BJ (cell line): ENCODE data around the gene TTC12. TPM values are rescaled to one million over a fixed set of nuclear protein-coding genes. Genes with fewer than 3 reads are reported as not detected.

Experiments used
- CTCF ChIA-PET: fragments of 350-600 bp; formaldehyde crosslinking; extraction: SDS; loops from one replicate; lab custom pipeline; 2021; ENCODE audit warnings: antibody characterized with exemption, inconsistent platforms; lab: Yijun Ruan, JAX
- POLR2A ChIA-PET: fragments of 300-600 bp; sonication (Branson Sonifier 250); formaldehyde crosslinking; extraction: SDS; loops from one replicate; lab custom pipeline; 2021; ENCODE audit warnings: antibody characterized with exemption; lab: Charles Lee
- DNase-seq: peaks from one replicate; pipeline ENCODE4 v3.0.0-alpha.2; 2011; ENCODE audit warnings: low read depth
- H3K27me3 ChIP-seq: 2 replicates; pipeline ENCODE4 v1.6.0; 2011; ENCODE audit warnings: low read length; ENCODE audit not compliant: control insufficient read depth, insufficient read depth
- H3K36me3 ChIP-seq: 2 replicates; pipeline ENCODE4 v1.5.1; 2011; ENCODE audit warnings: low read length; ENCODE audit not compliant: control insufficient read depth, insufficient read depth
- H3K4me3 ChIP-seq: 2 replicates; pipeline ENCODE4 v1.5.1; 2011; ENCODE audit warnings: low read depth, mild to moderate bottlenecking, control low read depth, low read length
- polyA plus RNA-seq: library from polyadenylated mRNA; depleted of rRNA; stranded (reverse); fragments of >200 nt; gene quantifications from 2 replicates; pipeline ENCODE4 v1.2.3, GENCODE V29; 2011
- TF ChIP-seq, protein P1 (sequence below): IDR thresholded peaks from 2 replicates; pipeline ENCODE4 v1.5.1; 2011; ENCODE audit warnings: low read depth, mild to moderate bottlenecking, control low read depth, inconsistent platforms, low read length, moderate library complexity; ENCODE audit not compliant: insufficient read depth

TTC12 gene
- polyA plus RNA-seq, 1 experiment: 14.0 TPM

DNA sequence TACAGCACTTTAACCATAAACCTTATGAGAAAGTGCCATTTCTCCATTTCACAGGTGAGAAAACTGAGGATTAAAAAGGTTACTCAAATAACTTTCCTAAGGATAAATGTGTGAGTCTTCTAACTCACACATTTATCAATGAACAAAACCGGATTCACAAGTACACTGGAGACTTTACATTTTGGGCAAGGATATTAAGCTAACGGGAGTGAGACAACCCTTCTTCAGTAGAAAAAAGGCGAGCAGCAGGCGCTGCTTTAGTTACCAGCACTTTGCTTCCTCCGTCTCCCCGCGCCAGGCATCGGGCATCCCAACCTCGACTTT is 356 bp upstream of the TTC12 start:
- DNase-seq: no peak
- no peaks in the 10 kb centered on the region for H3K27me3 ChIP-seq
- POLR2A ChIA-PET: no interaction called here
- TF ChIP-seq, protein P1, sequence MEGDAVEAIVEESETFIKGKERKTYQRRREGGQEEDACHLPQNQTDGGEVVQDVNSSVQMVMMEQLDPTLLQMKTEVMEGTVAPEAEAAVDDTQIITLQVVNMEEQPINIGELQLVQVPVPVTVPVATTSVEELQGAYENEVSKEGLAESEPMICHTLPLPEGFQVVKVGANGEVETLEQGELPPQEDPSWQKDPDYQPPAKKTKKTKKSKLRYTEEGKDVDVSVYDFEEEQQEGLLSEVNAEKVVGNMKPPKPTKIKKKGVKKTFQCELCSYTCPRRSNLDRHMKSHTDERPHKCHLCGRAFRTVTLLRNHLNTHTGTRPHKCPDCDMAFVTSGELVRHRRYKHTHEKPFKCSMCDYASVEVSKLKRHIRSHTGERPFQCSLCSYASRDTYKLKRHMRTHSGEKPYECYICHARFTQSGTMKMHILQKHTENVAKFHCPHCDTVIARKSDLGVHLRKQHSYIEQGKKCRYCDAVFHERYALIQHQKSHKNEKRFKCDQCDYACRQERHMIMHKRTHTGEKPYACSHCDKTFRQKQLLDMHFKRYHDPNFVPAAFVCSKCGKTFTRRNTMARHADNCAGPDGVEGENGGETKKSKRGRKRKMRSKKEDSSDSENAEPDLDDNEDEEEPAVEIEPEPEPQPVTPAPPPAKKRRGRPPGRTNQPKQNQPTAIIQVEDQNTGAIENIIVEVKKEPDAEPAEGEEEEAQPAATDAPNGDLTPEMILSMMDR: no peak
- CTCF ChIA-PET: interaction anchor here (1.5 to 3.7 kb wide), 3 partner anchors 10 to 416 kb away, joined by 4 to 20 read pairs (median 7); no protein-coding TSS in a partner anchor
- no peaks in the 10 kb centered on the region for H3K36me3 ChIP-seq
- H3K4me3 ChIP-seq: peak overlapping the region; percentile 83

DNA sequence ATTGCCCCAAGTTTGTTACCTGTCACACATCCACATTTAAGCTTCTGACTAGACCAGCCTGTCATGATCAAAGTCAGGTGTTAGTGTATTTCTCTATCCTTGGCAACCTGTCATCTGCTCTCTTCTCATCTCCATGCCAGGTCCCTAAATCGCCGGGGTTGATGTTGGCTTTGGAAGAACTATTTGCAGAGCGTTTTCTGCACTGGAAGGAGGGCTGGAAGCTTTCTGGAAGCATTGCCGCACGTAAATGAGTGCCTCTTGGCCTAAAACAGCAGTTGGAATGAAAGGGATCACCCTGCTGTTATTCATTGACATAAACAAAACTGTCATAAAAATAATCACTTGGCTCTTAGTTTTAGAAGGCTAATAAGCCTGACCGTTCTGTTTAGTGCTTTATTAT is 1.4 kb downstream of the TTC12 start:
- TF ChIP-seq, protein P1: no peak
- no peak overlapping the region for H3K4me3 ChIP-seq
- POLR2A ChIA-PET: no interaction called here
- DNase-seq: no peak
- H3K27me3 ChIP-seq: no peaks in the 10 kb centered on the region
- CTCF ChIA-PET: interaction anchor here (0.5 to 1.3 kb wide), 3 partner anchors 21 to 490 kb away, joined by 3 to 5 read pairs (median 3); no protein-coding TSS in a partner anchor
- no peaks in the 10 kb centered on the region for H3K36me3 ChIP-seq

DNA sequence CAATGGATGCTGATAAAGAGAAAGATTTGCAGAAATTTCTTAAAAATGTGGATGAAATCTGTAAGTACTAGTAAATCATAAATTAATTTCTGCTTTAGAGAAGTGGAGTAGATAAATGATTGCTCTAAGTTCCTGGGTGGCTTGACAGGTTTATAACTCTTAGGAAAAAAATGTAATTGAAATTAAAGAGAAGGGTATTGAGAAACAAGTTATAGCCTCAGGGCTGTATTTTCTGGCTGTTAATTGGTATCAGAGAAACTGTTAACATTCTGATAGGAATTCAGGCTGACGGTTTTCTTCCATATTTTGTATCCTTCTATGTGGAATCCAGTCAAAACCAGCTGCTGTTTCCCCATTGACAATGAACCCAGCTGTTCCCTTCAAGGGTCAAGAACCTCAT is 1.9 kb downstream of the TTC12 start:
- POLR2A ChIA-PET: no interaction called here
- TF ChIP-seq, protein P1: no peak
- DNase-seq: no peak
- H3K4me3 ChIP-seq: no peak overlapping the region
- CTCF ChIA-PET: interaction anchor here (1.2 to 1.3 kb wide), 2 partner anchors 20 to 490 kb away, joined by 3 read pairs; no protein-coding TSS in a partner anchor
- no peaks in the 10 kb centered on the region for H3K27me3 ChIP-seq
- no peaks in the 10 kb centered on the region for H3K36me3 ChIP-seq

DNA sequence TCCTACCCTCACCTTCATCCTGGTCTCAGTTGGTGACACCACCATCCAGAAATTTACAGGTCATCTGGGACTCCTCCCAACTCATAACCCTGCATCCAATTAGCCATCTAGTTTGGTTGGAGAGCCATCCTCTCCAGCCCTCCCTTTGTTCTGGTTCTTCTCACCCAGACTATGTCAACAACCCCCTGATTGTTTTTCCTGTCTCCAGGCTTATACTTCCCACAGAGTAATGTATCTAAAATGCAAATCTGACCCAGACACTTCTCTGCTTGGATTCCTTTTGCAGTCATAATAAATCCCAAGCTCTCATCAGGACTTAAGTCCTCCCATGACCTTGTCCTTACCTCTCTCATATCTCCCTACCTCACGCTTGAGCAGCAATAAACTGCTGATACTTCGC is 3.0 kb downstream of the TTC12 start:
- TF ChIP-seq, protein P1: no peak
- no peaks in the 10 kb centered on the region for H3K27me3 ChIP-seq
- H3K36me3 ChIP-seq: no peaks in the 10 kb centered on the region
- ChIA-PET CTCF (no interaction called here), POLR2A (no interaction called here)
- no peak for DNase-seq
- H3K4me3 ChIP-seq: no peak overlapping the region

DNA sequence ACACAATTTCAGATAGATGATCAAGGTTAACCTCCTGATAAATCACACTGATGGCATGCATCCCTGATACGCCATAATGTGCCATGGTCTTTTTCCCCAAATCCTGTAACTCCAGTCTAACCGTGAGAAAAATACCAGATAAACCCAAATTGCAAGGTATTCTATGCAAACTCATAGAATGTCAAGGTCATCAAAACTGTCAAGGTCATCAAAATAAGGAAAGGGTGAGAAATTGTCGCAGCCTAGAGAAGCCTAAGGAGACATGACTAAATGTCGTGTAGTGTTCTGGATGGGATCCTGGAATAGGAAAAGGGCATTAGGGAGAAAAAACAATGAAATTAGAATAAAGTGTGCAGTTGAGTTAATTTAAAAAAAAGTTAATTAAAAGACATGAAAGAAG is 4.7 kb downstream of the TTC12 start:
- CTCF ChIA-PET: no interaction called here
- Histone ChIP-seq H3K27me3 (no peaks in the 10 kb centered on the region), H3K4me3 (no peak overlapping the region), H3K36me3 (no peaks in the 10 kb centered on the region)
- POLR2A ChIA-PET: no interaction called here
- TF ChIP-seq, protein P1: no peak
- no peak for DNase-seq
